RWPE2 (cell line): Measurements from ENCODE around the gene MPV17L2.

Experiments
- ATAC-seq: fragments of 200-7000 bp; cut with Tn5 transposase; 3 replicates; pipeline ENCODE4 v1.9.1; 2021; ENCODE audit warnings: low read depth
- DNase-seq: peaks from one replicate; pipeline ENCODE4 v3.0.0-alpha.2; 2020; ENCODE audit warnings: low spot score
- H3K27ac ChIP-seq: fragments of 450-650 bp; 2 replicates; pipeline ENCODE4 v1.5.1; 2017; ENCODE audit warnings: mild to moderate bottlenecking; ENCODE audit not compliant: poor library complexity, severe bottlenecking
- H3K27me3 ChIP-seq: fragments of 250-450 bp; sonication (Bioruptor Pico); 2 replicates; pipeline ENCODE4 v1.5.1; 2021; ENCODE audit warnings: mild to moderate bottlenecking, moderate library complexity; ENCODE audit not compliant: insufficient read depth, poor library complexity, severe bottlenecking
- H3K36me3 ChIP-seq: fragments of 250-450 bp; sonication (Bioruptor Pico); 2 replicates; pipeline ENCODE4 v1.5.1; 2020; ENCODE audit warnings: low read depth, mild to moderate bottlenecking, moderate library complexity
- H3K4me1 ChIP-seq: fragments of 250-450 bp; sonication (Bioruptor Pico); 2 replicates; pipeline ENCODE4 v1.5.1; 2021; ENCODE audit warnings: mild to moderate bottlenecking, moderate library complexity; ENCODE audit not compliant: insufficient read depth, poor library complexity, severe bottlenecking
- H3K4me3 ChIP-seq: fragments of 250-450 bp; sonication (Bioruptor Pico); 2 replicates; pipeline ENCODE4 v1.5.1; 2021; ENCODE audit warnings: mild to moderate bottlenecking, moderate library complexity; ENCODE audit not compliant: severe bottlenecking
- H3K9me3 ChIP-seq: fragments of 250-450 bp; sonication (Bioruptor Pico); 2 replicates; pipeline ENCODE4 v1.5.1; 2021; ENCODE audit warnings: mild to moderate bottlenecking, moderate library complexity; ENCODE audit not compliant: severe bottlenecking
- TF ChIP-seq, protein P1 (sequence below): fragments of 450-650 bp; IDR thresholded peaks from one replicate; pipeline ENCODE4 v1.5.1; 2017; ENCODE audit warnings: mild to moderate bottlenecking, moderate library complexity; ENCODE audit not compliant: poor library complexity, severe bottlenecking

Gene MPV17L2

DNA sequence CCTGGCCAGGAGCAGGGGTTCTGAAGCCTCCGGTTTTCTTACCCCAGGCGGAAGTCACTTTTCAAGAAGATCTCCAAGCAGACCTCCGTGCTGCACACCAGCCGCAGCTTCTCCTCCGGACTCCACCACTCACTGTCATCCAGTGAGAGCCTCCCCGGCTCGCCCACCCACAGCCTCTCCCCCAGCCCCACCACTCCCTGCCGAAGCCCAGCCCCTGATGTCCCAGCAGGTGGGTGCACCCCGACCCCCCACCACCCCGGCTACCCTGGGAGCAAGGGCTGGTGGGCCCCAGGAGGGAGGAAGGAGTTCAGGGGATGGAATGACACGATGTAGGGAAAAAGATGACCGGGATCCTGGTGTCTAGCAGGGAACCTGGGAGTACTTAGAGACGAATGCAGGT is 45.6 kb upstream of the MPV17L2 start:
- H3K27me3 ChIP-seq: no peaks in the 10 kb centered on the region
- H3K9me3 ChIP-seq: no peaks in the 10 kb centered on the region
- ATAC-seq (no peak), DNase-seq (no peak)
- H3K27ac ChIP-seq: no peak overlapping the region
- H3K4me1 ChIP-seq: no peaks in the 10 kb centered on the region
- H3K36me3 ChIP-seq: peaks cover 24% of the 10 kb centered on the region
- no peak overlapping the region for H3K4me3 ChIP-seq
- TF ChIP-seq, protein P1, sequence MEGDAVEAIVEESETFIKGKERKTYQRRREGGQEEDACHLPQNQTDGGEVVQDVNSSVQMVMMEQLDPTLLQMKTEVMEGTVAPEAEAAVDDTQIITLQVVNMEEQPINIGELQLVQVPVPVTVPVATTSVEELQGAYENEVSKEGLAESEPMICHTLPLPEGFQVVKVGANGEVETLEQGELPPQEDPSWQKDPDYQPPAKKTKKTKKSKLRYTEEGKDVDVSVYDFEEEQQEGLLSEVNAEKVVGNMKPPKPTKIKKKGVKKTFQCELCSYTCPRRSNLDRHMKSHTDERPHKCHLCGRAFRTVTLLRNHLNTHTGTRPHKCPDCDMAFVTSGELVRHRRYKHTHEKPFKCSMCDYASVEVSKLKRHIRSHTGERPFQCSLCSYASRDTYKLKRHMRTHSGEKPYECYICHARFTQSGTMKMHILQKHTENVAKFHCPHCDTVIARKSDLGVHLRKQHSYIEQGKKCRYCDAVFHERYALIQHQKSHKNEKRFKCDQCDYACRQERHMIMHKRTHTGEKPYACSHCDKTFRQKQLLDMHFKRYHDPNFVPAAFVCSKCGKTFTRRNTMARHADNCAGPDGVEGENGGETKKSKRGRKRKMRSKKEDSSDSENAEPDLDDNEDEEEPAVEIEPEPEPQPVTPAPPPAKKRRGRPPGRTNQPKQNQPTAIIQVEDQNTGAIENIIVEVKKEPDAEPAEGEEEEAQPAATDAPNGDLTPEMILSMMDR: no peak

DNA sequence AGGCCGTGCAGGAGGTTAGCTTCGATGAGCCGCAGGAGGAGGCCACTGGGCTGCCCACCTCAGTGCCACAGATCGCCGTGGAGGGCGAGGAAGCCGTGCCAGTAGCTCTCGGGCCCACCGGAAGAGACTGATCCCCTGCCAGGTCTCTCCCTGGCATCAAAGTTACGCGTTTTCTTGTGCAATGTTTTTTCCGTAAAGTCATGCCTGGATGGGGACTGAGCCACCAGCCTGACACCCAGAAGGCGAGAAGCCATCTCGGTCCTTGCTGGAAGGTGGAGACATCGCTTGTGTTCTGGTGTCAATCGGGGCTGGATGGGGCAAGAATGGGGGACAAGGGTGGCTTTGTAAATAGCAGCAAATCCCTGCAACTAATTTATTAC is 43.4 kb upstream of the MPV17L2 start:
- DNase-seq (no peak), ATAC-seq (no peak)
- no peaks in the 10 kb centered on the region for H3K27me3 ChIP-seq
- no peaks in the 10 kb centered on the region for H3K9me3 ChIP-seq
- H3K36me3 ChIP-seq: peaks cover 12% of the 10 kb centered on the region
- TF ChIP-seq, protein P1: no peak
- no peak overlapping the region for H3K27ac ChIP-seq
- H3K4me1 ChIP-seq: peaks cover 2% of the 10 kb centered on the region
- H3K4me3 ChIP-seq: no peak overlapping the region

DNA sequence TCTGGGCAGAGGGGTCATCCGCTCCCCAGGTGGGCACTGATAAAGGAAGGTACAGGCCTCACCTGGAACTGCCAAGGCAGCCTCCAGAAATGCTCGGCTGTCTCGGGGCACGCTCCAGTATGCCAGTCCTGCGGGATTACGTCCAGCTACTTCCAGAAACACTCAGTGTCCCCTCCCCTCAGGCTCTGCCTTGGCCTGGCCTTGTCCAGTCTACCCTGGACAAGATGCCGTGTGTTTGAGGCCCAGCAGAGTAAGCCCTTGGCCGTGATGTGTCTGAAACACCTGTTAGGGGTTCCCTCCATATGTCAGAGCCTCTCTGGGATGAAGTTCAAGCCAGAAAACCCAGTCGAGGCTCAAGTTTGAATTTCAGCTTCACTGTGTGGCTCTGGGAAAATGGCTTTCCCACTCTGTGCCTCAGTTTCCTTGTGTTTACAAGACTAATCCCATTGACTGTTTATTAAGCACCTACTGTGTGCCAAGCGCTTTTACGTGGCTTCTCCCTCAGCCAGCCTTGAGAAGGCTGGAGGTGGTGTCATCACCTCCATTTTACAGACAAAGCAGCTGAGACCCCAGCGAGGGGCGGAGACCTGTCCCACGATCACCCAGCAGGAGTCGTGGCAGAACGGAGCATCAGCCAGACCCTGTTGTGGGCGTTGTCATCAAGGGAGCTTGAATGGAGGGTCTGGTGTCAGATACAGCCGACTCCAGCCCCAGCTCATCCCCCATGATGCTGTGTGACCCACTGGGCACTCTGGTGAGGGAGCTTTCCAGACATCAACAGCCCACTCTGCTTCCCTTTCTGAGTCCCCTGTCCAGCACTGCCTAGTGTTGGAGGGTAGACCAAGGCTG is 42.0 kb upstream of the MPV17L2 start:
- H3K27ac ChIP-seq: no peak overlapping the region
- H3K9me3 ChIP-seq: no peaks in the 10 kb centered on the region
- H3K4me3 ChIP-seq: no peak overlapping the region

DNA sequence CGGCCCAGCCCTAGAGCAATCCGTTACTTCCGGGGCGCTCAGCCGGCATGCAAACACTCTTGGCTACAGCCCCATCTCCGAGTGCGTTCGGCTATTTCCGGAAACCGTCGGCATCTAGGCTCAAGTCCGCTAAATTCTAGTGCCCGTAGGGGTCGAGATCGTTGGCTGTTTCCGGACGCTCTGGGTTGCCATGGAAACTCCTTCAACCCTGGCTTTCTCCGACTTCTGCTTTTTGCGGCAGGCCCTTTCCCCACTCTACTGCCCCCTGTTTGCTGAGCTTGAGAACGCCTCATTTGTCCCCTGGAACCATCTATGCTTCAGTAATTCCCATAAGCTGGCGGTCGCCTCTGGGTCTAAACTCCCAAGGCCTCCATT is 40.6 kb upstream of the MPV17L2 start:
- Histone ChIP-seq H3K4me3 (peak overlapping the region; percentile 74), H3K9me3 (no peaks in the 10 kb centered on the region), H3K36me3 (peaks cover 7% of the 10 kb centered on the region; the same call in 1 of the 2 replicates), H3K27me3 (no peaks in the 10 kb centered on the region), H3K27ac (peak overlapping the region; percentile 86), H3K4me1 (peaks cover 10% of the 10 kb centered on the region)
- ATAC-seq: peak; percentile 59
- peak; percentile 92 for DNase-seq
- TF ChIP-seq, protein P1: peak; percentile 74

More for the DNA sequence above, 42.0 kb upstream of the MPV17L2 start:
- TF ChIP-seq, protein P1: no peak
- H3K4me1 ChIP-seq: peaks cover 2% of the 10 kb centered on the region
- H3K36me3 ChIP-seq: peaks cover 1% of the 10 kb centered on the region; the same call in 1 of the 2 replicates
- no peaks in the 10 kb centered on the region for H3K27me3 ChIP-seq
- DNase-seq (no peak), ATAC-seq (no peak)
